GM18502 (cell line): ENCODE measurements around the gene FADS1.

Experiments
- ATAC-seq: cut with Tn5 transposase; IDR thresholded peaks from one replicate; pipeline ENCODE4 v1.9.1; 2021; ENCODE audit warnings: mild to moderate bottlenecking; ENCODE audit not compliant: unreplicated experiment, poor library complexity

FADS1 gene

DNA sequence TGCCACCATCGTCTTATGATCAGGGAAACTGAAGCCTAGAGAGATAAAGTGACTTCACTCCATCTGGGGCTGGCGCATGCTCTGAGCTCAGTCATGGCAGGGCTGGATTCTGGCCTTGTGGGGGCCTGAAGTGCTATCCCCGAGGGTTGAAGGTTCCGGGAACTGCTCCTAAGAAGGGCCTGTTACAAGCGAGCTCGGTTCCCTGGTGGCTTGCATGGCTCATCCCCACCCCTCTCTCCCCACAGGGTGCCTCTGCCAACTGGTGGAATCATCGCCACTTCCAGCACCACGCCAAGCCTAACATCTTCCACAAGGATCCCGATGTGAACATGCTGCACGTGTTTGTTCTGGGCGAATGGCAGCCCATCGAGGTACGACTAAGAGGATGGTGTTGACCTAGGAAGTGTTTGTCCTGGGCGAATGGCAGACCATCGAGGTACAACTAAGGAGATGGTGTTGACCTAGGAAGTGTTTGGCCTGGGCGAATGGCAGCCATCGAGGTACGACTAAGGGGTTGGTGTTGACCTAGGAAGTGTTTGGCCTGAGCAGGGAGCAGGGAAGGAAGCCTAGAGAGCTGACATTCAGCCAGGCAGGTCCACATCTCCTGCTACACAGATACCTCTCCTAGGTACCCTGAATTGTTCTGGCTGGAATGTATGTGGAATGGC lies 31.2 kb upstream of the FADS1 start:
- ATAC-seq = no peak

DNA sequence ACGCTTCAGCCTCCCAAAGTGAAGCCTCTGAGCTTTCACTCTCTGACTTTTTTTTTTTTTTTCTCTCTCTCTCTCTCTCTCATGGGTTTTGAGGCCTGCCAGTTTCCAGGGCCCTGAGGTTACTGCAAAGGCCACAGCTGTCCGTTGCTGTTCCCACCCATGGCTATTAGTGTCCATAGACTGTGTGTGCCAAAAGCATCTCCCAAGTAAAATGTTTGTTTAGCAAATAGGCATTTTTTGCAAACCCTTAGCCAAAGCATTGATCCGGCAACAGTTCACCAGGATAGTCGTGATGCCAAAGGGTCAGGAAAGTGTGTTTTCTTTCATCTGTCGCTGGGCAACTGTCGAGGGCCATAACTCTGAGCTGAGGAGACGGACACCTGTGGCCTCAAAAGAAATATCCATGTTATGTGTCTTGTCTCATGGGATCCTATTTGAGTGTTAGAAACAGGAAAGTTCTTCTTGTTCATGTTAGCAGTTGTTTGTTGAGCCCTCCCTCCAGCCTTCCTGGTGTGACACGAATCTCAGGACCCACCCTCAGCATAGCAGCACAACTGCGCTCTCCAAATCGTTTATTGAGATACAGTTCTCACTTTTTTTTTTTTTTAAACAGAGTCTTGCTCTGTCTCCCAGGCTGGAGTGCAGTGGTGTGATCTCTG lies 29.7 kb upstream of the FADS1 start:
- ATAC-seq = no peak

GRCh38 chr11:61844909-61845565 lies 28.2 kb upstream of the FADS1 start:
- no peak for ATAC-seq

DNA sequence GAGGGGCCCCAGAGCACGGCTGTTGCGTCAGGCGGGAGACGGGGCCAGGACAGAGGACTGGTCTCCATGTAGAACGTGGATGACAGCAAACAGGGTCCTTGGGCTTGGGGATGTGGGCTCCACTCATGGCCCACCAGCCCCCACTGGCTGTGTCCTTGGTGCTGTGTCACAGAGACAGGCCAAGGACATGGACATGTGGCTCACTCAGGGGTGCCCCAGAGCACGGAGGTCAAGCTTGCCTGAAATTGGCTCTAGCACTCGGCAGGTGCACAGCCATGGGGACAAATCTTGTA lies 25.7 kb upstream of the FADS1 start:
- ATAC-seq = no peak

DNA sequence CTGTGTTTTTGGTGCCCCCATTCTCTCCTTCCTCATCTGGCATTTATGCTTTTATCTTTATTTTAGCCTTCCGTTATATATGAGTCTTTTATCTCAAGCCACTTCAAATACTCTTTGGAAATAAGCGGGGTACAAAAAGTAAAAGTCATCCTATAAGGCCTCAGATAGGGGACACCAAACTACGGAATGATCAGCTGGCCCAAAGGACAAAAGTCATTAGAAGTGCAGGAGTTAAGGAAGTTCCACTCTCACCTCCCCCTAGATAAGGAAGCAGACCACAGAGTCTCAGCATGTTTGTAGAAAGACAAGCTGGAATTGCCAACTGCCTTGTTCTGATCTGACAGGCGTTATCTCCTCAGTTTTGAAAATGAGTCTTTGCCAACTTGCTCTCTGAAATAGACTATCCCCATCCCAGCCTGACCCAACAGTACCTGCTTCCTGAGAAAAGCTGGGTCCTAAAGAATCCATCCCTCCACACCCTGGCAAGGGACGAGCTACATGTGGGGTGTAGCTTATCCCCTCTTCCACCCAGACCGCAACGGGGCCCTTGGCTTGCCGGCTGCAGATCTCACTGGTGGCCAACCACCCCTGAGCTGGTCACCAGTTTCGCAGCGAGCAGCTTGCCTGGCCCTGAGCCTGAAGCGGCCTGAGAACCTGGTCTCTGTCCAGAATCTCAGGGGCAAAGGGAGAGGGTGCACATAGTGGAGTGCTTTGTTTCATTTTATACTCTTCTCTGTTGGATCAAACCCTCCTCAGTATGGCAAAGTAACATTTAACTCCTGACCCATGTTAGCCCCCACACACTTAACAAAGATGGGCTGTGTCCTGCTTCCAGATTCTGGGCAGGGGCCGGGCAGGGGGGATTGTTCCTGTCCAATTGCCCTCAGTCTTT lies 25.1 kb upstream of the FADS1 start:
- ATAC-seq = no peak

GRCh38 chr11:61840371-61840770 lies 23.6 kb upstream of the FADS1 start:
- no peak for ATAC-seq

DNA sequence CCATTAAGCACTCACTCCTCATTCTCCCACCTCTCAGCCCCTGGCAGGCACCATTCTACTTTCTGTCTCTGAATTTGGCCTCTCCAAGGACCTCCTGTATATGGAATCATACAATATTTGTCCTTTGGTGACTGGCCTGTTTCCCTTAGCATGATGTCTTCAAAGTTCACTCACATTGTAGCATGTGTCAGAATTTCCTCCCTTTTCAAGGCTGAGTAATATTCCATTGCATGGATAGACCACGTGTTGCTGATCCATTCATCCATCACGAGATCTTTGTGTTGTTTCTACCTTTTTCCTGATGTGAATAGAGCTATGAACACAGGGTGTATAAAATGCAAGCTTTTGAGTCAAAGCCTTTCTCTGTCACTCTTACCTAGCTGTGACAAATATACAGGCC lies 22.9 kb upstream of the FADS1 start:
- no peak for ATAC-seq

GRCh38 chr11:61838921-61839320 lies 22.1 kb upstream of the FADS1 start:
- no peak for ATAC-seq

GRCh38 chr11:61838501-61838900 lies 21.7 kb upstream of the FADS1 start:
- ATAC-seq = no peak

GRCh38 chr11:61837411-61838005 lies 20.7 kb upstream of the FADS1 start:
- no peak for ATAC-seq

GRCh38 chr11:61836193-61836592 lies 19.4 kb upstream of the FADS1 start:
- no peak for ATAC-seq

GRCh38 chr11:61834278-61835048 lies 17.7 kb upstream of the FADS1 start:
- ATAC-seq = peak; percentile 90

GRCh38 chr11:61833926-61834277 lies 17.1 kb upstream of the FADS1 start:
- ATAC-seq = no peak

- no peak for ATAC-seq
These were observed 16.7 kb upstream of the FADS1 start for GRCh38 chr11:61833471-61833870.

DNA sequence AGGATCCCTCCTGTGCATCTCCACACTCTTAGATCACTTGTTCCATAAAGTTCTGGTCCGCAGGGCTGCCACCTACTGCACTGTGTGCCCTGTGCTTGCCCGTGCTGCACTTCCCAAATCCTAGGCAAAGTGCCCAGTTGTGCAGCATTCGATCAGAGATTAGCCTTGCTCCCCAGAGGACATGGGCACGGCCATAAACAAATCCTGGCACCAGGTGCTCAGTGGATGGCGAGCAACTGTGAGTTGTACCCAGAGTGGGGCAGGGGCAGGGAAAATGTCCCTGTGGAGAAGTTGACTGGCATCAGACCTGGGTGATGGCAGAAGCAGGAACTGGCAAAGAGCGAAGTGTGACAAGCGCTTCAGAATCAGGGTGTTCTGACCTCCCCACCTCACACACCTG lies 16.0 kb upstream of the FADS1 start:
- no peak for ATAC-seq

GRCh38 chr11:61832207-61832606 lies 15.4 kb upstream of the FADS1 start:
- no peak for ATAC-seq

GRCh38 chr11:61830237-61831105 lies 13.7 kb upstream of the FADS1 start:
- no peak for ATAC-seq

DNA sequence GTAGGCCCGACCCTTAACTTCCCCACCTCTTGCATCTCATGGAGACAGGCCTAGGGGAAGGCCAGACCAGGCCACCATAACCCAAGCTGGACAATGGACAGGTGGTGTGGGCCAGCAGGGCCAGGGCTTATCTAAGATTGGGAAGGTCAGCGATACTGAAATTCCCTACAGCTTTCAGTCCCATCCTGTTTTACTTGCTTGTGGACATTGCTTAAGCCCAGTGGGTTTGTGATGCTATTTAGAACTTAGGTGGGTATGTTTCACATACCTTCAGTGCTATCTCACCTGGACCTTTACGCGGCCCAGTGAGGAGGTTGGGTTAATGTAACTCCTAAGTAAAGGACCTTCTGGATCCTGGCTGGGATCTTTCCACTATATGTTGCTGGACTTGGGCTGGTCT lies 13.0 kb upstream of the FADS1 start:
- no peak for ATAC-seq
